PC-9 (cell line): Measurements from ENCODE around the gene ITPR3. TPM values are rescaled to one million over a fixed set of nuclear protein-coding genes. Genes with fewer than 3 reads are reported as not detected.

Experiments
- BruUV-seq: library from RNA; stranded (reverse); fragments of 400-500 nt; replicated peaks from 2 replicates; lab custom pipeline; 2021; lab: Mats Ljungman, UMichigan
- CTCF ChIA-PET: fragments of 300-600 bp; sonication (Branson Sonifier 250); formaldehyde crosslinking; loops from one replicate; lab custom pipeline; 2022; ENCODE audit warnings: antibody characterized with exemption; lab: Charles Lee
- POLR2A ChIA-PET: fragments of 300-600 bp; sonication (Branson Sonifier 250); formaldehyde crosslinking; loops from one replicate; lab custom pipeline; 2022; ENCODE audit warnings: antibody characterized with exemption; ENCODE audit not compliant: unreplicated experiment; lab: Charles Lee
- DNase-seq, 2 experiments: peaks; one replicate each; pipeline versions ENCODE4 v3.0.0 to v3.0.0-alpha.2; 2015 to 2022; ENCODE audit warnings: mixed read lengths in 1 of 2
- H2AFZ ChIP-seq: fragments of 200-600 bp; sonication (generic); 2 replicates; pipeline ENCODE4 v1.8.1; 2017; ENCODE audit warnings: antibody characterized with exemption
- H3F3A ChIP-seq: fragments of 200-600 bp; sonication (generic); 2 replicates; pipeline ENCODE4 v1.8.1; 2017; ENCODE audit warnings: antibody characterized with exemption, mild to moderate bottlenecking, low read depth; ENCODE audit not compliant: insufficient read depth
- H3K27ac ChIP-seq: fragments of 200-600 bp; sonication (generic); 2 replicates; pipeline ENCODE4 v1.6.1; 2016; ENCODE audit warnings: mixed run types
- H3K27me3 ChIP-seq: fragments of 200-600 bp; sonication (generic); 2 replicates; pipeline ENCODE4 v1.6.1; 2016; ENCODE audit warnings: low read depth, mixed run types; ENCODE audit not compliant: insufficient read depth
- H3K36me3 ChIP-seq: fragments of 200-600 bp; sonication (generic); 2 replicates; pipeline ENCODE4 v1.6.1; 2016; ENCODE audit warnings: low read depth, mixed run types
- H3K4me1 ChIP-seq: fragments of 200-600 bp; sonication (generic); replicated peaks from 2 replicates; pipeline ENCODE4 v1.6.1; 2016; ENCODE audit warnings: mixed run types; ENCODE audit not compliant: insufficient read depth
- H3K4me2 ChIP-seq: fragments of 200-600 bp; sonication (generic); 2 replicates; pipeline ENCODE4 v1.6.1; 2017; ENCODE audit warnings: mixed run types
- H3K4me3 ChIP-seq: fragments of 200-600 bp; sonication (generic); 2 replicates; pipeline ENCODE4 v1.6.1; 2016; ENCODE audit warnings: mixed run types
- H3K79me2 ChIP-seq: fragments of 200-600 bp; sonication (generic); 2 replicates; pipeline ENCODE4 v1.6.1; 2017; ENCODE audit warnings: low read depth, mixed run types
- H3K9me2 ChIP-seq: fragments of 200-600 bp; sonication (generic); 2 replicates; pipeline ENCODE4 v1.8.1; 2017; ENCODE audit warnings: mild to moderate bottlenecking; ENCODE audit not compliant: insufficient read depth
- H3K9me3 ChIP-seq: fragments of 200-600 bp; sonication (generic); 2 replicates; pipeline ENCODE4 v1.8.1; 2016; ENCODE audit warnings: low read depth; ENCODE audit not compliant: insufficient read depth
- H4K20me1 ChIP-seq: fragments of 200-600 bp; sonication (generic); 2 replicates; pipeline ENCODE4 v1.8.1; 2017; ENCODE audit not compliant: insufficient read depth
- CTCF ChIP-seq: fragments of 200-600 bp; sonication (generic); conservative IDR thresholded peaks from 2 replicates; pipeline ENCODE4 v1.6.1; 2017; ENCODE audit warnings: mixed run types, antibody characterized with exemption, mild to moderate bottlenecking, moderate library complexity
- EZH2 ChIP-seq: fragments of 200-600 bp; sonication (generic); IDR thresholded peaks from 2 replicates; pipeline ENCODE4 v1.8.0; 2017; ENCODE audit warnings: antibody characterized with exemption, low read depth
- intact Hi-C: fragments of 100-400 bp; cut with micrococcal nuclease; formaldehyde crosslinking; loops from one replicate; pipeline ENCODE4 v1.10.0; 2022; ENCODE audit not compliant: unreplicated experiment
- total RNA-seq: library from RNA; stranded (reverse); gene quantifications from 2 replicates; pipeline ENCODE4 v1.2.3, GENCODE V29; 2021

The ITPR3 gene
- total RNA-seq, 1 experiment from 2014 or later: 86.9 TPM

- Histone ChIP-seq H4K20me1 (peaks cover 25% of the 10 kb centered on the region), H3F3A (peaks cover 58% of the 10 kb centered on the region), H3K4me2 (no peak overlapping the region), H3K4me3 (no peak overlapping the region), H3K36me3 (peaks cover 31% of the 10 kb centered on the region), H2AFZ (no peak overlapping the region), H3K9me2 (no peaks in the 10 kb centered on the region), H3K27ac (peak overlapping the region; percentile 54), H3K4me1 (peaks cover 23% of the 10 kb centered on the region; the same call in 1 of the 2 replicates), H3K9me3 (no peaks in the 10 kb centered on the region), H3K27me3 (no peaks in the 10 kb centered on the region), H3K79me2 (no peaks in the 10 kb centered on the region)
- CTCF ChIA-PET: no interaction called here
- POLR2A ChIA-PET: no interaction called here
- no peak for TF ChIP-seq EZH2
- no peak for TF ChIP-seq CTCF
- intact Hi-C loops: no loop called here
- BruUV-seq: no TSS peak
- no peak for DNase-seq
Measured at GRCh38 chr6:33694977-33695376, 73.9 kb downstream of the ITPR3 start.

- H3K4me1 ChIP-seq: peaks cover 23% of the 10 kb centered on the region; the same call in 1 of the 2 replicates
- H4K20me1 ChIP-seq: peaks cover 29% of the 10 kb centered on the region
- POLR2A ChIA-PET: no interaction called here
- TF ChIP-seq CTCF (no peak), EZH2 (no peak)
- intact Hi-C loops: no loop called here
- CTCF ChIA-PET: no interaction called here
- no peak overlapping the region for H3K4me3 ChIP-seq
- no peaks in the 10 kb centered on the region for H3K9me3 ChIP-seq
- BruUV-seq: no TSS peak
- no peak overlapping the region for H3K4me2 ChIP-seq
- no peaks in the 10 kb centered on the region for H3K27me3 ChIP-seq
- H3K79me2 ChIP-seq: no peaks in the 10 kb centered on the region
- no peak overlapping the region for H2AFZ ChIP-seq
- H3K36me3 ChIP-seq: peaks cover 32% of the 10 kb centered on the region
- peak overlapping the region; percentile 54; the same call in 1 of the 2 replicates for H3K27ac ChIP-seq
- H3F3A ChIP-seq: peaks cover 61% of the 10 kb centered on the region
- no peaks in the 10 kb centered on the region for H3K9me2 ChIP-seq
- no peak for DNase-seq
Measured at GRCh38 chr6:33695451-33695887, 74.3 kb downstream of the ITPR3 start.

GRCh38 chr6:33696076-33696475 is 75.0 kb downstream of the ITPR3 start:
- H3K27ac ChIP-seq: no peak overlapping the region
- H4K20me1 ChIP-seq: peaks cover 29% of the 10 kb centered on the region
- TF ChIP-seq CTCF (no peak), EZH2 (no peak)
- POLR2A ChIA-PET: no interaction called here
- H3K9me3 ChIP-seq: no peaks in the 10 kb centered on the region
- H3K27me3 ChIP-seq: no peaks in the 10 kb centered on the region
- H3K4me1 ChIP-seq: peaks cover 23% of the 10 kb centered on the region; the same call in 1 of the 2 replicates
- H3K4me2 ChIP-seq: no peak overlapping the region
- no peak overlapping the region for H3K4me3 ChIP-seq
- intact Hi-C loops: no loop called here
- H2AFZ ChIP-seq: no peak overlapping the region
- H3K9me2 ChIP-seq: no peaks in the 10 kb centered on the region
- H3K36me3 ChIP-seq: peaks cover 26% of the 10 kb centered on the region
- H3K79me2 ChIP-seq: no peaks in the 10 kb centered on the region
- CTCF ChIA-PET: no interaction called here
- no peak for DNase-seq
- BruUV-seq: no TSS peak
- peaks cover 67% of the 10 kb centered on the region for H3F3A ChIP-seq
